HepG2 (cell line): ENCODE measurements around the gene LRPAP1. TPM values are rescaled to one million over a fixed set of nuclear protein-coding genes. Genes with fewer than 3 reads are reported as not detected.

ENCODE experiments used
- ATAC-seq: fragments of 200-7000 bp; cut with Tn5 transposase; 3 replicates; pipeline ENCODE4 v1.9.1; 2020; ENCODE audit warnings: mild to moderate bottlenecking, moderate library complexity
- BruUV-seq: library from RNA; stranded (reverse); fragments of 400-500 nt; replicated peaks from 2 replicates; lab custom pipeline; 2021; lab: Mats Ljungman, UMichigan
- CTCF ChIA-PET: fragments of 300-600 bp; formaldehyde crosslinking; extraction: SDS; loops from one replicate; lab custom pipeline; 2021; ENCODE audit warnings: low total read pairs, inconsistent platforms, low intra/inter-chr PET ratio; lab: Yijun Ruan, JAX
- POLR2A ChIA-PET: fragments of 350-600 bp; sonication (Branson Sonifier 250); formaldehyde crosslinking; loops from one replicate; lab custom pipeline; 2020; ENCODE audit warnings: antibody characterized with exemption, inconsistent platforms; lab: Yijun Ruan, JAX
- DNase-seq: peaks from one replicate; pipeline ENCODE4 v3.0.0-alpha.2; 2015; ENCODE audit warnings: low spot score
- FAIRE-seq: peaks from 3 replicates; lab custom pipeline; 2011; peaks lifted over from hg19 to GRCh38; lab: Jason Lieb, UNC
- H2AFZ ChIP-seq: one replicate; pipeline ENCODE4 v1.6.1; 2011; ENCODE audit warnings: low read length, inconsistent platforms
- H3K27ac ChIP-seq: fragments of 300-600 bp; 3 replicates; pipeline ENCODE4 v1.8.0; 2011; ENCODE audit warnings: mixed run types, mild to moderate bottlenecking, mixed read lengths, low read length, inconsistent platforms; ENCODE audit not compliant: insufficient read depth; ENCODE audit errors: extremely low read length
- H3K27me3 ChIP-seq, 2 experiments: fragments of 200-600 bp in 1 of 2; 2 replicates in 1 of 2; 3 replicates in 1 of 2; pipeline versions ENCODE4 v1.6.0 to v1.8.0; 2011; ENCODE audit warnings: low read length in 2 of 2, mild to moderate bottlenecking in 2 of 2, moderate library complexity in 2 of 2, inconsistent platforms in 1 of 2; ENCODE audit not compliant: insufficient read depth in 2 of 2, control insufficient read depth in 1 of 2
- H3K36me3 ChIP-seq, 2 experiments: fragments of 200-600 bp in 1 of 2; replicated peaks in 1 of 2; 2 replicates in 1 of 2; 3 replicates in 1 of 2; pipeline versions ENCODE4 v1.5.1 to v1.8.0; 2011; ENCODE audit warnings: low read length in 2 of 2, inconsistent platforms in 1 of 2; ENCODE audit not compliant: insufficient read depth in 2 of 2, control insufficient read depth in 1 of 2
- H3K4me1 ChIP-seq: 2 replicates; pipeline ENCODE4 v1.5.1; 2012; ENCODE audit warnings: low read length, inconsistent platforms; ENCODE audit not compliant: insufficient read depth
- H3K4me2 ChIP-seq: 2 replicates; pipeline ENCODE4 v1.6.0; 2011; ENCODE audit warnings: low read depth, low read length, inconsistent platforms
- H3K4me3 ChIP-seq, 3 experiments: fragments of 200-600 bp in 1 of 3; sonication (generic), shearing (Covaris generic) in 1 of 3; replicated peaks in 1 of 3; 2 replicates each; pipeline ENCODE4 v1.5.1; 2011 to 2016; ENCODE audit warnings: low read length in 3 of 3, inconsistent platforms in 2 of 3, low read depth in 2 of 3, mild to moderate bottlenecking in 2 of 3, control low read depth in 1 of 3, mixed read lengths in 1 of 3; ENCODE audit not compliant: insufficient read depth in 1 of 3
- H3K79me2 ChIP-seq: one replicate; pipeline ENCODE4 v1.6.1; 2011; ENCODE audit warnings: low read length, inconsistent platforms; ENCODE audit not compliant: insufficient read depth
- H3K9ac ChIP-seq: 2 replicates; pipeline ENCODE4 v1.6.0; 2011; ENCODE audit warnings: mild to moderate bottlenecking, low read depth, low read length, inconsistent platforms; ENCODE audit not compliant: insufficient read depth
- H3K9me3 ChIP-seq: 2 replicates; pipeline ENCODE4 v1.5.1; 2012; ENCODE audit warnings: mild to moderate bottlenecking, low read length
- H4K20me1 ChIP-seq: 2 replicates; pipeline ENCODE4 v1.6.0; 2011; ENCODE audit warnings: inconsistent platforms, mild to moderate bottlenecking, low read length, moderate library complexity; ENCODE audit not compliant: insufficient read depth
- AGO2 ChIP-seq: fragments of 200-400 bp; formaldehyde crosslinking; optimal IDR thresholded peaks from 2 replicates; pipeline ENCODE3; 2017; ENCODE audit warnings: mild to moderate bottlenecking, low read depth, low read length, moderate library complexity
- EED ChIP-seq: sonication (generic); formaldehyde crosslinking; IDR thresholded peaks from 2 replicates; pipeline ENCODE4 v1.5.0; 2020; ENCODE audit warnings: mild to moderate bottlenecking, missing genetic modification reagents
- ERF ChIP-seq: IDR thresholded peaks from 2 replicates; pipeline ENCODE4 v1.6.1; 2018; ENCODE audit warnings: missing biosample characterization, missing genetic modification reagents
- KAT7 ChIP-seq: IDR thresholded peaks from 2 replicates; pipeline ENCODE4 v1.6.1; 2018; ENCODE audit warnings: borderline replicate concordance, missing compliant biosample characterization
- NFATC3 ChIP-seq: sonication (generic); formaldehyde crosslinking; IDR thresholded peaks from 2 replicates; pipeline ENCODE4 v1.5.1; 2020; ENCODE audit warnings: mild to moderate bottlenecking, missing genetic modification reagents
- ONECUT2 ChIP-seq: sonication (generic); formaldehyde crosslinking; IDR thresholded peaks from 2 replicates; pipeline ENCODE4 v1.4.0; 2020; ENCODE audit warnings: missing genetic modification reagents
- RBFOX2 ChIP-seq: fragments of 200-400 bp; formaldehyde crosslinking; IDR thresholded peaks from 2 replicates; pipeline ENCODE4 v1.6.1; 2017; ENCODE audit warnings: low read depth, mild to moderate bottlenecking, low read length
- RERE ChIP-seq: IDR thresholded peaks from 2 replicates; pipeline ENCODE4 v1.6.1; 2016; ENCODE audit warnings: low read depth, missing genetic modification reagents, missing compliant biosample characterization
- SPEN ChIP-seq: sonication (generic); formaldehyde crosslinking; IDR thresholded peaks from 2 replicates; pipeline ENCODE4 v1.5.1; 2020; ENCODE audit warnings: low read depth, mild to moderate bottlenecking, missing genetic modification reagents
- ZBTB8A ChIP-seq: sonication (generic); formaldehyde crosslinking; IDR thresholded peaks from 2 replicates; pipeline ENCODE4 v1.4.0; 2020; ENCODE audit warnings: mild to moderate bottlenecking, low read depth, missing genetic modification reagents, borderline replicate concordance
- ZFP37 ChIP-seq: sonication (generic); formaldehyde crosslinking; IDR thresholded peaks from 2 replicates; pipeline ENCODE4 v1.4.0; 2020; ENCODE audit warnings: missing genetic modification reagents, borderline replicate concordance
- ZNF513 ChIP-seq: sonication (generic); formaldehyde crosslinking; conservative IDR thresholded peaks from 2 replicates; pipeline ENCODE4 v1.5.0; 2020; ENCODE audit warnings: missing genetic modification reagents
- ZNF564 ChIP-seq: sonication (generic); formaldehyde crosslinking; IDR thresholded peaks from 2 replicates; pipeline ENCODE4 v1.8.1; 2023; ENCODE audit warnings: mild to moderate bottlenecking, missing genetic modification reagents
- ZNF766 ChIP-seq: sonication (generic); formaldehyde crosslinking; IDR thresholded peaks from 2 replicates; pipeline ENCODE4 v1.5.0; 2020; ENCODE audit warnings: missing genetic modification reagents, borderline replicate concordance
- ZSCAN21 ChIP-seq: sonication (generic); formaldehyde crosslinking; IDR thresholded peaks from 2 replicates; pipeline ENCODE4 v1.8.0; 2022; ENCODE audit warnings: mild to moderate bottlenecking, missing genetic modification reagents, moderate library complexity, borderline replicate concordance
- WGBS: methylation state at CpG from one replicate; pipeline ENCODE4 v1.1.6; 2017; ENCODE audit warnings: low lambda C conversion rate; 5-methylcytosine and 5-hydroxymethylcytosine counted together
- in situ Hi-C: cut with HindIII; loops from 2 replicates; pipeline ENCODE4 v1.10.0; 2017; ENCODE audit warnings: low pct_unique_long_range_greater_than_20kb; ENCODE audit not compliant: extremely low pct_ligation_motif_present
- intact Hi-C: fragments of 100-400 bp; cut with micrococcal nuclease; formaldehyde crosslinking; loops from one replicate; pipeline ENCODE4 v1.10.0; 2022; ENCODE audit not compliant: unreplicated experiment
- polyA plus RNA-seq, 8 experiments: library from polyadenylated mRNA; depleted of rRNA in 3 of 8; stranded (reverse) in 7 of 8; unstranded in 1 of 8; fragments of >200 nt; fragmentation: Illumina TruSeq in 4 of 8; extraction: Trizol in 4 of 8; gene quantifications; 2 replicates each; pipeline versions ENCODE4 v1.2.1 to v1.2.3, GENCODE V29; 2011 to 2016; ENCODE audit warnings: low read depth in 4 of 8, missing spikeins in 1 of 8, mixed read lengths in 1 of 8; ENCODE audit not compliant: insufficient read depth in 1 of 8
- total RNA-seq, 5 experiments: library from RNA; depleted of rRNA; stranded (reverse); fragments of >200 nt; fragmentation: Illumina TruSeq; extraction: Trizol; gene quantifications; 2 replicates each; pipeline ENCODE4 v1.2.3, GENCODE V29; 2016; ENCODE audit warnings: low read depth in 1 of 5

The LRPAP1 gene
- total and polyA plus RNA-seq, 2 of the 13 experiments (the other 11 are each of a cell fraction or from before 2014, with no cell fraction given) = 153 to 191 TPM

DNA sequence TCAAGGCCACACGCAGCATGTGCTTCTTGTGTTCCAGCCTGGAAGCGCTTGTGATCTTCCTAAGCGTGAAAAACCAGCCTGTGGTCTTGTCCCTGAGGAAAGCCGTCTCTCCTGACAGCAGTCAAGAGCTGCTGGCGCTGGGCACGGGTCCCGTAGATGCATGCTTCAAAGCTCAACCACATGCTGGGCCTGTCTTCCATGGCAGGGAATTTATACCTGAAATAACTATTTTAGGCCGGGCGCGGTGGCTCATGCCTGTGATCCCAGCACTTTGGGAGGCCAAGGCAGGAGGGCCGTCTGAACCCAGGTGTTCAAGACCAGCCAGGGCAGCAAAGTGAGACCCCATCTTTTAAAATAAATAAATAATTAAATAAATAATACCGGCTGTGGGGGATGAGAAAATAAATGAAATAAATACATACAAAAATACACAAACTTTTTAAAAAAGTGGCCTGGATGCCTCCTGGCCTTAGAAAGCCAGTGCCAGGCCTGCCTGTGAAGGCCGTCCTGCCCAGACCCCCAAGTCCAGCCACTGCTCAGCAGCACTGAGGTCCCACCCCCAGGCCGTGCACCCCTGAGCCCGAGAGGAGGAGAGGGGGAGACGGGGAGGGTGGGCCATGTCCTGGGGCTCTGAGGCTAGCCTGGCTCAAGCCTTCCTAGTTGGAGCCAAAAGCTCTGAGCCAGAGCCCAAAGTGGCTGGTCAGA lies 10.4 kb downstream of the LRPAP1 start (continued):
- TF ChIP-seq ZNF564 = no peak

DNA sequence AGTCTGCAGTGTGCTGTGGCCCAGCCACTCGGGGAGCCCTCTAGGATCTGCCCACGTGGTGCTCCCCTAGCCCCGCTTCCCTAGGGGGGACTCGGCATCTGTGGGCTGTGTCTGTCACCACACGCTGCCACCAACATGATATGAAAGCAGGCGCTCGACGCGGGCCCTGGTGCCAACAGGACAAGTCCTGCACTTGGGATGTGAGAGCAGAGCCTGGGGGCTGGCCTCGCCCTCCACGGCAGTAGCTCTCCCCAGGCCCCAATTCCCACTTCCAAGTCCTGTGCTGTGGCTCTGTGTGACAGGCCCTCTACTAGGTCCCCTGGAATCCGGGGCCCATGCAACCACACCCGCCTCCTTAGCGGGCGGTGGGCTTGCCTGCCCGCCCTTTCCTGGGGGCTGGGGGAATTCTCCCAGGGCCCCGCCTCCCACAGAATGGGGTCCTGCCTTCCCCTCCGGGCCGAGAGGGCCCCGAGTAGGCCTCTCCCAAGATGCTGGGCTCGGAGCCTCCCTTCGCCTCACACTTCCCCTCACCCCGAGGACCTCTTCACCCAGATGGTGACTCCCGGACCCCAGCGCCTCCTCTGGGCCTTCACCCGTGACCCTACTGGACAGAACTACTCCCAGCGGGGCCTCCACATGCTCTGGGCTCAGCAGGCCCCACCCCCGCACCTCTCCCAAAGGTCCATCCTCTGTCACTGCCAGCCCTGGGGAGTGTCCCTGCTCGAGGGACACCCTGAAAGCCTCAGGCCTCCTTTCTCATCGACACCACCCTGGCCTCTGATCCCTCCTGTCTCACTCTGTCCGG lies 11.2 kb downstream of the LRPAP1 start:
- Histone ChIP-seq H3K27me3 (no peaks in the 10 kb centered on the region), H4K20me1 (no peaks in the 10 kb centered on the region), H3K4me2 (no peak overlapping the region), H3K36me3 (peaks cover 52 to 75% of the 10 kb centered on the region in 2 experiments), H2AFZ (no peak overlapping the region), H3K4me3 (no peak overlapping the region), H3K79me2 (no peaks in the 10 kb centered on the region), H3K9ac (no peak overlapping the region), H3K9me3 (no peaks in the 10 kb centered on the region), H3K4me1 (no peaks in the 10 kb centered on the region), H3K27ac (no peak overlapping the region)
- intact Hi-C loops = no loop called here
- CTCF ChIA-PET = no interaction called here
- ATAC-seq (no peak), FAIRE-seq (no peak), DNase-seq (no peak)
- no TSS peak for BruUV-seq
- in situ Hi-C loops = no loop called here
- POLR2A ChIA-PET = no interaction called here
- WGBS = 97% methylated on average over 15 of the region's 31 CpGs
- TF ChIP-seq NFATC3 (no peak), ONECUT2 (no peak), SPEN (CRISPR knock-in tag) (no peak), ERF (no peak), KAT7 (CRISPR knock-in tag) (no peak), EED (CRISPR knock-in tag) (no peak), RERE (CRISPR knock-in tag) (no peak), AGO2 (peak; percentile 72), ZSCAN21 (no peak), RBFOX2 (peak; percentile 36; the same call in 1 of the 2 replicates), ZNF766 (CRISPR knock-in tag) (no peak), ZNF513 (CRISPR knock-in tag) (no peak), ZFP37 (CRISPR knock-in tag) (no peak), ZBTB8A (CRISPR knock-in tag) (no peak)
